ENCODE measurements around the gene MICAL1. TPM values are rescaled to one million over a fixed set of nuclear protein-coding genes. Genes with fewer than 3 reads are reported as not detected.

The MICAL1 gene
- total and polyA plus RNA-seq, 4 donors, result 29.9 to 67.7 (median 57.4) TPM

- no peak for ATAC-seq (ENCODE audit: insufficient read depth, low FRiP score)
- 77 to 84% methylated on average over 16 of the region's 16 CpGs for WGBS, 2 donors
- no peak overlapping the region for H3K27ac ChIP-seq (ENCODE audit: low read depth in 1 of 2, low read length in 1 of 2)
- H3K36me3 ChIP-seq (ENCODE audit: control insufficient read depth in 4 of 4, insufficient read depth in 4 of 4, low read length in 4 of 4), result peaks cover 0 to 34% (median 31%) of the 10 kb centered on the region in 4 donors
- no peak overlapping the region for H3K4me3 ChIP-seq
- no peaks in the 10 kb centered on the region for H3K27me3 ChIP-seq (ENCODE audit: control insufficient read depth in 3 of 3, insufficient read depth in 3 of 3, low read length in 2 of 3)
- DNase-seq, result no peak
- no peaks in the 10 kb centered on the region for H3K9me3 ChIP-seq (ENCODE audit: control insufficient read depth in 4 of 4, insufficient read depth in 3 of 4, low read length in 3 of 4)
- TF ChIP-seq, protein P1, sequence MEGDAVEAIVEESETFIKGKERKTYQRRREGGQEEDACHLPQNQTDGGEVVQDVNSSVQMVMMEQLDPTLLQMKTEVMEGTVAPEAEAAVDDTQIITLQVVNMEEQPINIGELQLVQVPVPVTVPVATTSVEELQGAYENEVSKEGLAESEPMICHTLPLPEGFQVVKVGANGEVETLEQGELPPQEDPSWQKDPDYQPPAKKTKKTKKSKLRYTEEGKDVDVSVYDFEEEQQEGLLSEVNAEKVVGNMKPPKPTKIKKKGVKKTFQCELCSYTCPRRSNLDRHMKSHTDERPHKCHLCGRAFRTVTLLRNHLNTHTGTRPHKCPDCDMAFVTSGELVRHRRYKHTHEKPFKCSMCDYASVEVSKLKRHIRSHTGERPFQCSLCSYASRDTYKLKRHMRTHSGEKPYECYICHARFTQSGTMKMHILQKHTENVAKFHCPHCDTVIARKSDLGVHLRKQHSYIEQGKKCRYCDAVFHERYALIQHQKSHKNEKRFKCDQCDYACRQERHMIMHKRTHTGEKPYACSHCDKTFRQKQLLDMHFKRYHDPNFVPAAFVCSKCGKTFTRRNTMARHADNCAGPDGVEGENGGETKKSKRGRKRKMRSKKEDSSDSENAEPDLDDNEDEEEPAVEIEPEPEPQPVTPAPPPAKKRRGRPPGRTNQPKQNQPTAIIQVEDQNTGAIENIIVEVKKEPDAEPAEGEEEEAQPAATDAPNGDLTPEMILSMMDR (IDR thresholded peaks at IDR 0.05; ENCODE audit: control extremely low read depth, extremely low read depth), result no peak
- peaks cover 0 to 9% (median 3%) of the 10 kb centered on the region in 5 donors for H3K4me1 ChIP-seq (ENCODE audit: control insufficient read depth in 5 of 5, insufficient read depth in 5 of 5, low read length in 5 of 5)
- H3K9ac ChIP-seq (ENCODE audit: insufficient read depth in 1 of 2, low read length in 2 of 2), result no peak overlapping the region
Observed at GRCh38 chr6:109449795-109450673, 5.5 kb downstream of the MICAL1 start.

GRCh38 chr6:109449064-109449794, 6.3 kb downstream of the MICAL1 start:
- H3K9me3 ChIP-seq (ENCODE audit: control insufficient read depth in 4 of 4, insufficient read depth in 3 of 4, low read length in 3 of 4), result no peaks in the 10 kb centered on the region
- no peak overlapping the region for H3K27ac ChIP-seq (ENCODE audit: low read depth in 1 of 2, low read length in 1 of 2)
- TF ChIP-seq, protein P1 (IDR thresholded peaks at IDR 0.05; ENCODE audit: control extremely low read depth, extremely low read depth), result no peak
- no peak for DNase-seq
- no peak overlapping the region for H3K4me3 ChIP-seq
- no peak for ATAC-seq (ENCODE audit: insufficient read depth, low FRiP score)
- peaks cover 0 to 4% (median under 1%) of the 10 kb centered on the region in 5 donors for H3K4me1 ChIP-seq (ENCODE audit: control insufficient read depth in 5 of 5, insufficient read depth in 5 of 5, low read length in 5 of 5)
- H3K27me3 ChIP-seq (ENCODE audit: control insufficient read depth in 3 of 3, insufficient read depth in 3 of 3, low read length in 2 of 3), result no peaks in the 10 kb centered on the region
- H3K9ac ChIP-seq (ENCODE audit: insufficient read depth in 1 of 2, low read length in 2 of 2), result no peak overlapping the region
- WGBS, 2 donors, result 89 to 95% methylated on average over 19 of the region's 19 CpGs
- H3K36me3 ChIP-seq (ENCODE audit: control insufficient read depth in 4 of 4, insufficient read depth in 4 of 4, low read length in 4 of 4), result peaks cover 0 to 37% (median 34%) of the 10 kb centered on the region in 4 donors

- peaks cover 0 to 40% (median 35%) of the 10 kb centered on the region in 4 donors for H3K36me3 ChIP-seq (ENCODE audit: control insufficient read depth in 4 of 4, insufficient read depth in 4 of 4, low read length in 4 of 4)
Observed at GRCh38 chr6:109448615-109449014, 7.0 kb downstream of the MICAL1 start.

More at GRCh38 chr6:109448615-109449014, 7.0 kb downstream of the MICAL1 start:
- 86 to 97% methylated on average over 6 to 7 of the region's 7 CpGs for WGBS, 2 donors
- no peak overlapping the region for H3K9ac ChIP-seq (ENCODE audit: insufficient read depth in 1 of 2, low read length in 2 of 2)
- ATAC-seq (ENCODE audit: insufficient read depth, low FRiP score) (no peak), DNase-seq (no peak)
- H3K9me3 ChIP-seq (ENCODE audit: control insufficient read depth in 4 of 4, insufficient read depth in 3 of 4, low read length in 3 of 4), result no peaks in the 10 kb centered on the region
- TF ChIP-seq, protein P1 (IDR thresholded peaks at IDR 0.05; ENCODE audit: control extremely low read depth, extremely low read depth), result no peak
- H3K4me1 ChIP-seq (ENCODE audit: control insufficient read depth in 5 of 5, insufficient read depth in 5 of 5, low read length in 5 of 5), result peaks cover 0 to 2% (median 0%) of the 10 kb centered on the region in 5 donors
- no peak overlapping the region for H3K27ac ChIP-seq (ENCODE audit: low read depth in 1 of 2, low read length in 1 of 2)
- H3K4me3 ChIP-seq, result no peak overlapping the region
- no peaks in the 10 kb centered on the region for H3K27me3 ChIP-seq (ENCODE audit: control insufficient read depth in 3 of 3, insufficient read depth in 3 of 3, low read length in 2 of 3)
